Fibroblast of pulmonary artery (primary cell): ENCODE results near the gene MAP1LC3A.

ENCODE experiments used
- DNase-seq: peaks from one replicate; pipeline ENCODE4 v3.0.0-alpha.2; 2010; ENCODE audit warnings: low read depth
- H3K4me3 ChIP-seq: replicated peaks from 2 replicates; pipeline ENCODE4 v1.5.1; 2011; ENCODE audit warnings: low read depth, mild to moderate bottlenecking, control low read depth, low read length, moderate library complexity
- TF ChIP-seq, protein P1 (sequence below): IDR thresholded peaks from 2 replicates; pipeline ENCODE4 v1.5.1; 2011; ENCODE audit warnings: mild to moderate bottlenecking, control low read depth, low read length, inconsistent platforms; ENCODE audit errors: missing control alignments

The MAP1LC3A gene

DNA sequence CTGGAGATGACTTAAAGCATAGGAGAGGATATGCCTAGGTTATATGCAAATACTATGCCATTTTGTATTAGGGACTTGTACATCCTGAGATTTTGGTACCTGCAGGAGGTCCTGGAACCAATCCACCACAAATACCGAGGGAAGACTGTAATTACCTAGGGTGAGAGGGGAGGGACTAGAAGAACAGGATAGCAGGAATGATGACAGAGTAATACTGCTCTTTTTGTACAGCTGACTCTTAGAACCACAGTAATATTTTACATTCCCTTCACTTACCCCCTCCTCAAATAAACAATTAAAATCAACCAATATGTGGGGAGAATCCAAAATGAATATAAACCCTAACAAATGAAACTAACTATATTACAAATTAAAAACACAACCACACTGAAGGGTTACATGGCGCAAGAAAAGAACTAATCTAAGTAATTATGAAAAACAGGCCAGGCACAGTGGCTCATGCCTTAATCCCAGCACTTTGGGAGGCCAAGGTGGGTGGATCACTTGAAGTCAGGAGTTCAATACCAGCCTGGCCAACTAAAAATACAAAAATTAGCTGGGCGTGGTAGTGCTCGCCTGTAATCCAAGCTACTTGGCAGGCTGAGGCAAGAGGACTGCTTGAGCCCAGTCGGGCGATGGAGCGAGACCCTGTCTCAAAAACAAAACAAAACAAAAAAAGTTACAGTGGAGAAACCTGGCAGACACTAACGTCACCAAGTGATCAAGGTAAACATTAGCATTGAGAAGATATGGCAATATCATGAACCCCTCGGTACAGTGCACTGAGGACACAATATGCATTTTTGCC lies 37.1 kb downstream of the MAP1LC3A start:
- no peak for DNase-seq
- H3K4me3 ChIP-seq = no peak overlapping the region
- TF ChIP-seq, protein P1, sequence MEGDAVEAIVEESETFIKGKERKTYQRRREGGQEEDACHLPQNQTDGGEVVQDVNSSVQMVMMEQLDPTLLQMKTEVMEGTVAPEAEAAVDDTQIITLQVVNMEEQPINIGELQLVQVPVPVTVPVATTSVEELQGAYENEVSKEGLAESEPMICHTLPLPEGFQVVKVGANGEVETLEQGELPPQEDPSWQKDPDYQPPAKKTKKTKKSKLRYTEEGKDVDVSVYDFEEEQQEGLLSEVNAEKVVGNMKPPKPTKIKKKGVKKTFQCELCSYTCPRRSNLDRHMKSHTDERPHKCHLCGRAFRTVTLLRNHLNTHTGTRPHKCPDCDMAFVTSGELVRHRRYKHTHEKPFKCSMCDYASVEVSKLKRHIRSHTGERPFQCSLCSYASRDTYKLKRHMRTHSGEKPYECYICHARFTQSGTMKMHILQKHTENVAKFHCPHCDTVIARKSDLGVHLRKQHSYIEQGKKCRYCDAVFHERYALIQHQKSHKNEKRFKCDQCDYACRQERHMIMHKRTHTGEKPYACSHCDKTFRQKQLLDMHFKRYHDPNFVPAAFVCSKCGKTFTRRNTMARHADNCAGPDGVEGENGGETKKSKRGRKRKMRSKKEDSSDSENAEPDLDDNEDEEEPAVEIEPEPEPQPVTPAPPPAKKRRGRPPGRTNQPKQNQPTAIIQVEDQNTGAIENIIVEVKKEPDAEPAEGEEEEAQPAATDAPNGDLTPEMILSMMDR = no peak

DNA sequence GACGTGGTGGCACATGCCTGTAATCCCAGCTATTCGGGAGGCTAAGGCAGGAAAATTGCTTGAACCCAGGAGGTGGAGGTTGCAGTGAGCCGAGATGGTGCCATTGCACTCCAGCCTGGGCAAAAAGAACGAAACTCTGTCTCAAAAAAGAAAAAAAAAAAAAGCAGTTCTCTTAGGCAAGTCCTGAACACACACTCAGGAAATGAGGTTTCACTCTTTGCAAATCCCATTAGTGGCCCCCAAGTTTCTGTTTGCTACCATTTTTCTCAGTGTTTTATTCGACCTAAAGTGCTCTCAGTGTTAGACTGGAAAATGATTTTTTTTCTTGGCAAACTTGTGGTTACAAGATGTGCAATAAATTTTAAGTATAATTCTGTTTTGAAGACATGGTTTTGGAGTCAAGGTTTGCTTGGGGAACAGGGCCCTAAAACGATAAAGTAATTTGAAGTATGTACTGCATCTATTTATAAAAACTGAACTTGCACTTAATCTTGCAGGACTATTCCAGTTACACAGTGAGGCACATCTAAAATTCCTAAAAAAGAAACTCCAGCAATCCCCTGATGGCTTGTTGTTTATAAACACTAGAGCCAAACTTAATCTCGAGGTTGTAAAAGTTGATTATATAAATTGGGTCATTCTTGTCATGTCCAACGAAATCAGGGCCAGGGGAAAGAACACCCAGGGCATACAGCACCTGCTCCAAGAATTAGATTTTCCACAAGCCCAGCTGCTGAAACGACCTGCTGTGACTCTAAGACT lies 42.6 kb downstream of the MAP1LC3A start:
- DNase-seq = no peak
- TF ChIP-seq, protein P1 = no peak
- no peak overlapping the region for H3K4me3 ChIP-seq

DNA sequence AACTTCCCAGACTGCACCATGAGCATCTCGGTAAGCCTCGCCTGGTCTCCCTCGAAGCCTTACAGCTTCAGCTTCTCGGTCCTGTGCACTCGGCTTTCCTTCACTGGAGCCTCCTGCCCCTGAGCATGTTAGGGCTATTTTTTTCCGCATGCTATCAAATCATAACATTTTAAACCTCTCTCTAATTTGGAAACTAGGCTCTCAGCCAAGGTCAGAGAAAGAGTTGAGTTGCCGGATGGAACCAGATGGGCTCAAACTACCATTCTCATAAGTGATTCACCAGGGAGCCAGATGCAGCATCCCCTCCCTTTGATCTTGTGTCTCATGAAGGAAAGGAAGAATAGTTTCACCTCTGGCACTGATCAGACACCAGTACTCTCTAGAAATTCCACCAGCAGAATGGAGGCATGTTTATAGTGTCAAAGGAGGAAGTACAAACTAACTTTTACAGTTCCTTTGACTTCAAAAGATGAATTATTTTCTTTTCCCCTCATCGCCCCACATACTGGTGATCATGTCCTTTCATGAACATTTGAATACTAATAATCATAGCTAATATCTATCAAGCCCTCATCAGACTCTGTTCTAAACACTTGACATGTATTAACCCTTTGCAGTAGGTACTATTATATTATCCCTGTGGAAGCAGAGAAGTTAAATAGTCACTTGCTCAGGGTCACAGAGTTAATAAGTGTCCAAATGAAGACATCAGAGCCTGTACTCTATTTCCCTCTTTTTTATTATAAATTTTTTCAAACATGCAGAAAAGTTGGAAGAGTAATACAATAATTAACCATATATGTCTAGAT lies 46.7 kb downstream of the MAP1LC3A start:
- TF ChIP-seq, protein P1 = no peak
- DNase-seq = peak; percentile 31
- no peak overlapping the region for H3K4me3 ChIP-seq

GRCh38 chr20:34607066-34607465 lies 48.5 kb downstream of the MAP1LC3A start:
- DNase-seq = no peak
- TF ChIP-seq, protein P1 = no peak
- no peak overlapping the region for H3K4me3 ChIP-seq
